ENCODE measurements around the gene ATXN1. TPM values are rescaled to one million over a fixed set of nuclear protein-coding genes. Genes with fewer than 3 reads are reported as not detected.

Gene ATXN1
- polyA plus RNA-seq, 1 of the 3 experiments (the other 2 are of a cell fraction) = 7.9 TPM

- H3K79me2 ChIP-seq (ENCODE audit: insufficient read depth) = no peaks in the 10 kb centered on the region; the same call in 1 of the 2 replicates
- no peaks in the 10 kb centered on the region for H3K9me2 ChIP-seq
- H4K20me1 ChIP-seq (ENCODE audit: insufficient read depth) = no peaks in the 10 kb centered on the region
- H3K9ac ChIP-seq = no peak overlapping the region
- no peaks in the 10 kb centered on the region for H3K27me3 ChIP-seq (ENCODE audit: insufficient read depth)
- no peak overlapping the region for H3K4me2 ChIP-seq
- H3K36me3 ChIP-seq (replicated peaks in 1 of 2; ENCODE audit: control insufficient read depth in 1 of 2, insufficient read depth in 2 of 2, low read length in 1 of 2) = no peaks in the 10 kb centered on the region
- H2AFZ ChIP-seq (ENCODE audit: low read depth) = no peak overlapping the region
- peaks cover 0 to 20% of the 10 kb centered on the region in 2 experiments; a peak in 2 of 4 replicates for H3K4me1 ChIP-seq (ENCODE audit: control insufficient read depth in 1 of 2, insufficient read depth in 2 of 2, low read depth in 1 of 2, low read length in 1 of 2)
- H3F3A ChIP-seq (replicated peaks; ENCODE audit: insufficient read depth) = no peaks in the 10 kb centered on the region
- DNase-seq = no peak
- ChIA-PET POLR2A (no interaction called here), CTCF (interaction anchor here (1.0 to 2.1 kb wide), 4 partner anchors 10 to 45 kb away, joined by 3 to 11 read pairs (median 5); no protein-coding TSS in a partner anchor)
- 97% methylated on average over 9 of the region's 9 CpGs for WGBS (ENCODE audit: low lambda C conversion rate)
- H3K9me3 ChIP-seq = no peaks in the 10 kb centered on the region
- no peak overlapping the region for H3K27ac ChIP-seq (ENCODE audit: low read depth in 2 of 2, low read length in 1 of 2)
- TF ChIP-seq POLR2AphosphoS5 (IDR thresholded peaks at IDR 0.05; ENCODE audit: low read depth, low read length) = no peak
- TF ChIP-seq FOSL2 (IDR thresholded peaks at IDR 0.05; ENCODE audit: borderline replicate concordance, low read depth) = no peak
- TF ChIP-seq TCF12 (IDR thresholded peaks at IDR 0.05) = no peak
- no peak for TF ChIP-seq SMC3 (IDR thresholded peaks at IDR 0.05; ENCODE audit: low read depth, low read length)
- TF ChIP-seq IRF3 (IDR thresholded peaks at IDR 0.05; ENCODE audit: low read depth, low read length) = no peak
- no peak for TF ChIP-seq YY1 (IDR thresholded peaks at IDR 0.05; ENCODE audit: low read depth)
- TF ChIP-seq USF1 (IDR thresholded peaks at IDR 0.05; ENCODE audit: borderline replicate concordance, low read depth) = no peak
- TF ChIP-seq TEAD4 (IDR thresholded peaks at IDR 0.05; ENCODE audit: borderline replicate concordance, insufficient read depth) = no peak
- no peak for TF ChIP-seq MAX (IDR thresholded peaks at IDR 0.05; ENCODE audit: low read depth)
- no peak for TF ChIP-seq RFX5 (IDR thresholded peaks at IDR 0.05; ENCODE audit: low read length)
- TF ChIP-seq ZBTB33 (IDR thresholded peaks at IDR 0.05; ENCODE audit: borderline replicate concordance, low read depth) = no peak
- no peak for TF ChIP-seq CTCF (IDR thresholded peaks at IDR 0.05)
- no peak for TF ChIP-seq TAF1 (IDR thresholded peaks at IDR 0.05; ENCODE audit: borderline replicate concordance, low read depth, low read length)
- no peak for TF ChIP-seq NFIC (IDR thresholded peaks at IDR 0.05; ENCODE audit: borderline replicate concordance)
- TF ChIP-seq JUND (IDR thresholded peaks at IDR 0.05) = no peak
- TF ChIP-seq NRF1 (IDR thresholded peaks at IDR 0.05; ENCODE audit: low read depth, low read length) = no peak
- TF ChIP-seq FOXJ3 (CRISPR knock-in tag; IDR thresholded peaks at IDR 0.05) = no peak
- no peak for TF ChIP-seq RCOR1 (IDR thresholded peaks at IDR 0.05; ENCODE audit: low read length)
- no peak overlapping the region for H3K4me3 ChIP-seq (ENCODE audit: low read depth in 2 of 2, low read length in 1 of 2)
Measured at GRCh38 chr6:16377470-16377869, 383.8 kb downstream of the ATXN1 start.

Measured in SK-N-SH (cell line).